ENCODE results near the gene DNAJB13.

DNA sequence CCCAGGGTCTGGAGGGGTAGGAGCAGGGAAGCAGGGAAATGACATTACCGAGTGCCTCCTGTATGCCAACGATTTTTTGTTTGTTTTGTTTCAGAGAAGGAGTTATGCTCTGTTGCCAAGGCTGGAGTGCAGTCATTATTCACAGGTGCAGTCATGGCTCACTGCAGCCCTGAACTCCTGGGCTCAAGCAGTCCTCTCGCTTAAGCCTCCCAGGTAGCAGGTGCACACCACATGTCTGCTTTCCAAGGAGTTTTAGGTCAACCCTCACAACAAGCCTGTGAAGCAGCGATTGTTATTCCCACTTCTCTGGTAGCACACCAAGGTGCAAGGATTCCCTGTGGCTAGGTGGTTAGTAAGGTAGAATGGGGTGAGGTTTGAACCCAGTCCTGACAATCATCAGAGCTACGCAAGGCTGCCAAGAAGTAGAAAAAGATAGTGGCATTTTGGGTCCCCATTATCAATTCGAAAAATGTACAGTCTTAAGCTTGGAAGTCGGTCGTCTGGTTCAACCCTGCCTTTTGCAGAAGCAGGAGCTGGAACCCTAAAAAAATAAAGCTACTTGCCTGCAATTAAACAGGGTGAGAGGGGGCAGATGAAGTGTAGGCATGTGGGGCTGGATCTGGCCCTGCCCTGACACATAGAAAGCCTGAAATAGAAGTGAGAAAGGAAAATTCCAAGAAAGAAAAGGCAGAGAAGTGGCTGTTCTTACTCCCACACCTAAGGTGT lies 48.9 kb downstream of the DNAJB13 start:
- TF ChIP-seq CTCF (IDR thresholded peaks at IDR 0.05) (no peak), ZFX (IDR thresholded peaks at IDR 0.05; ENCODE audit: borderline replicate concordance) (no peak)
